ENCODE data around the gene MINDY4.

DNA sequence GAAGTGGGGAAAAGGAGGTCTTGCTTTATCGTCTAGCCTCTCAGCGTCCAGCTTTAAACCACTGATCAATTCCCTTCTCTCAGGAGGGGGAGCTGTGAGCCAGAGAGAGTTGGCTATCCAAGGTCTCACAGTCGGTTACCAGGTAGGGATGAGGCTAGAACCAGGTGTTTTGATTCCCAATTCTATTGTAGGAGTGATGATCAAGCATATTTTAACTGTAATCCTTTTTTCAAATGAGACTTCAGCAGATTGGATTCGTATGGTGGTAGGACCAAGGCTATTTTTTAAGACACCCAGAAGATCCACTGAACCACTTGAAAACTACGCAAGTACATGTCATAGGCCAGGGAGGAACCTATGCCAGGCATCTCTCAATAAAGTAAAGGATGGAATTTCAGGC lies 8.4 kb downstream of the MINDY4 start:
- no peak for TF ChIP-seq CTCF (IDR thresholded peaks at IDR 0.05)
- TF ChIP-seq POLR2A (IDR thresholded peaks at IDR 0.05), result no peak
